Trophoblast cell (in vitro differentiated cells and primary cell): ENCODE measurements around the gene CNOT1.

Experiments used
- DNase-seq, 2 donors: peaks; one replicate each; pipeline ENCODE4 v3.0.0-alpha.2; 2016
- H2AFZ ChIP-seq: 2 replicates; pipeline ENCODE4 v1.6.1; 2013; ENCODE audit warnings: low read length, moderate library complexity, mild to moderate bottlenecking; ENCODE audit not compliant: insufficient read depth, poor library complexity
- H2AK5ac ChIP-seq: 2 replicates; pipeline ENCODE4 v1.6.1; 2013; ENCODE audit warnings: mild to moderate bottlenecking, low read length
- H2BK120ac ChIP-seq: 2 replicates; pipeline ENCODE4 v1.6.1; 2013; ENCODE audit warnings: low read length, mild to moderate bottlenecking, moderate library complexity; ENCODE audit not compliant: insufficient read depth, poor library complexity
- H2BK12ac ChIP-seq: 2 replicates; pipeline ENCODE4 v1.6.1; 2013; ENCODE audit warnings: mild to moderate bottlenecking, low read length, moderate library complexity
- H2BK5ac ChIP-seq: 2 replicates; pipeline ENCODE4 v1.6.1; 2013; ENCODE audit warnings: low read length, low read depth, moderate library complexity, mild to moderate bottlenecking; ENCODE audit not compliant: poor library complexity
- H3K14ac ChIP-seq: 2 replicates; pipeline ENCODE4 v1.6.1; 2013; ENCODE audit warnings: mild to moderate bottlenecking, low read length
- H3K18ac ChIP-seq: 2 replicates; pipeline ENCODE4 v1.6.1; 2013; ENCODE audit warnings: mild to moderate bottlenecking, low read length
- H3K23ac ChIP-seq: 2 replicates; pipeline ENCODE4 v1.6.1; 2013; ENCODE audit warnings: low read length
- H3K27ac ChIP-seq: 2 replicates; pipeline ENCODE4 v1.5.1; 2013; ENCODE audit warnings: low read depth, mild to moderate bottlenecking, inconsistent platforms, low read length, moderate library complexity
- H3K27me3 ChIP-seq: 2 replicates; pipeline ENCODE4 v1.6.1; 2013; ENCODE audit warnings: inconsistent platforms, mild to moderate bottlenecking, low read length, moderate library complexity; ENCODE audit not compliant: insufficient read depth
- H3K36me3 ChIP-seq, 2 experiments: 1 replicate in 1 of 2; 2 replicates in 1 of 2; pipeline ENCODE4 v1.6.1; 2013; ENCODE audit warnings: low read length in 2 of 2, mild to moderate bottlenecking in 2 of 2, moderate library complexity in 1 of 2; ENCODE audit not compliant: insufficient read depth in 2 of 2, control insufficient read depth in 1 of 2
- H3K4ac ChIP-seq: 2 replicates; pipeline ENCODE4 v1.6.1; 2013; ENCODE audit warnings: low read depth, mild to moderate bottlenecking, low read length, moderate library complexity
- H3K4me1 ChIP-seq, 2 experiments: 1 replicate in 1 of 2; 2 replicates in 1 of 2; pipeline ENCODE4 v1.6.1; 2013; ENCODE audit warnings: low read length in 2 of 2, mild to moderate bottlenecking in 2 of 2, moderate library complexity in 1 of 2; ENCODE audit not compliant: insufficient read depth in 2 of 2, control insufficient read depth in 1 of 2
- H3K4me2 ChIP-seq: 2 replicates; pipeline ENCODE4 v1.6.1; 2013; ENCODE audit warnings: inconsistent platforms, mild to moderate bottlenecking, low read length, moderate library complexity
- H3K4me3 ChIP-seq: 2 replicates; pipeline ENCODE4 v1.5.1; 2013; ENCODE audit warnings: mild to moderate bottlenecking, low read depth, low read length, inconsistent platforms
- H3K79me1 ChIP-seq: one replicate; pipeline ENCODE4 v1.6.1; 2013; ENCODE audit warnings: low read length
- H3K79me2 ChIP-seq: 2 replicates; pipeline ENCODE4 v1.6.1; 2013; ENCODE audit warnings: low read length, mild to moderate bottlenecking; ENCODE audit not compliant: control insufficient read depth, insufficient read depth, poor library complexity
- H3K9ac ChIP-seq: 2 replicates; pipeline ENCODE4 v1.6.1; 2013; ENCODE audit warnings: mild to moderate bottlenecking, low read length
- H3K9me3 ChIP-seq: 2 replicates; pipeline ENCODE4 v1.6.1; 2013; ENCODE audit warnings: low read depth, mild to moderate bottlenecking, control low read depth, inconsistent platforms, low read length; ENCODE audit not compliant: insufficient read depth
- H4K12ac ChIP-seq: 2 replicates; pipeline ENCODE4 v1.6.1; 2013; ENCODE audit warnings: low read depth, mild to moderate bottlenecking, low read length, moderate library complexity
- H4K8ac ChIP-seq: 2 replicates; pipeline ENCODE4 v1.6.1; 2013; ENCODE audit warnings: low read depth, mild to moderate bottlenecking, low read length, moderate library complexity
- H4K91ac ChIP-seq: one replicate; pipeline ENCODE4 v1.6.1; 2013; ENCODE audit warnings: low read depth, mild to moderate bottlenecking, low read length, moderate library complexity
- WGBS: extraction: QIAGEN DNeasy Blood & Tissue Kit; methylation state at CpG from one replicate; pipeline ENCODE4 v1.1.7; 2013; ENCODE audit warnings: missing lambda C conversion rate; ENCODE audit not compliant: insufficient read length, insufficient coverage; ENCODE audit errors: extremely low coverage; 5-methylcytosine and 5-hydroxymethylcytosine counted together

CNOT1 gene

GRCh38 chr16:58511933-58512815 lies 117.5 kb downstream of the CNOT1 start:
- DNase-seq, result peak; percentile 45 to 85
- H3K4me1 ChIP-seq, result peaks cover 5 to 14% of the 10 kb centered on the region in 2 experiments
- H3K36me3 ChIP-seq, result peaks cover 19 to 23% of the 10 kb centered on the region in 2 experiments
- no peak overlapping the region for H2BK120ac ChIP-seq
- H3K4me3 ChIP-seq, result no peak overlapping the region
- no peak overlapping the region for H3K18ac ChIP-seq
- H3K4ac ChIP-seq, result no peak overlapping the region
- H2BK5ac ChIP-seq, result no peak overlapping the region
- peaks cover 7% of the 10 kb centered on the region for H3K79me2 ChIP-seq
- no peak overlapping the region for H4K12ac ChIP-seq
- no peak overlapping the region for H3K14ac ChIP-seq
- no peak overlapping the region for H2BK12ac ChIP-seq
- H4K8ac ChIP-seq, result no peak overlapping the region
- no peak overlapping the region for H3K9ac ChIP-seq
- no peak overlapping the region for H3K27ac ChIP-seq
- no peaks in the 10 kb centered on the region for H3K9me3 ChIP-seq
- no peak overlapping the region for H3K4me2 ChIP-seq
- H2AFZ ChIP-seq, result no peak overlapping the region
- H4K91ac ChIP-seq, result no peak overlapping the region
- WGBS, result no CpG with 5 or more reads among the region's 17 CpGs
- no peaks in the 10 kb centered on the region for H3K27me3 ChIP-seq
- no peak overlapping the region for H2AK5ac ChIP-seq
- H3K23ac ChIP-seq, result no peak overlapping the region
- peaks cover 7% of the 10 kb centered on the region for H3K79me1 ChIP-seq

GRCh38 chr16:58510776-58511628 lies 118.6 kb downstream of the CNOT1 start:
- no peak overlapping the region for H4K8ac ChIP-seq
- no peak overlapping the region for H2BK120ac ChIP-seq
- H3K23ac ChIP-seq, result no peak overlapping the region
- H3K18ac ChIP-seq, result no peak overlapping the region
- H3K79me2 ChIP-seq, result peaks cover 7% of the 10 kb centered on the region
- H3K9me3 ChIP-seq, result no peaks in the 10 kb centered on the region
- H2AFZ ChIP-seq, result no peak overlapping the region
- no peak overlapping the region for H2BK12ac ChIP-seq
- no peak overlapping the region for H3K4ac ChIP-seq
- no peak for DNase-seq
- H3K9ac ChIP-seq, result no peak overlapping the region
- H3K14ac ChIP-seq, result no peak overlapping the region
- H3K4me1 ChIP-seq, result peaks cover 0 to 7% of the 10 kb centered on the region in 2 experiments
- peaks cover 7% of the 10 kb centered on the region for H3K79me1 ChIP-seq
- H4K12ac ChIP-seq, result no peak overlapping the region
- H2BK5ac ChIP-seq, result no peak overlapping the region
- no peak overlapping the region for H3K4me3 ChIP-seq
- peaks cover 12 to 14% of the 10 kb centered on the region in 2 experiments for H3K36me3 ChIP-seq
- H2AK5ac ChIP-seq, result no peak overlapping the region
- WGBS, result no CpG with 5 or more reads among the region's 30 CpGs
- H3K27me3 ChIP-seq, result no peaks in the 10 kb centered on the region
- no peak overlapping the region for H3K4me2 ChIP-seq
- H3K27ac ChIP-seq, result no peak overlapping the region
- no peak overlapping the region for H4K91ac ChIP-seq

- no CpG with 5 or more reads among the region's 18 CpGs for WGBS
- no peak overlapping the region for H3K18ac ChIP-seq
These were observed 119.4 kb downstream of the CNOT1 start for GRCh38 chr16:58510097-58510775.

More at GRCh38 chr16:58510097-58510775, 119.4 kb downstream of the CNOT1 start:
- H3K79me1 ChIP-seq, result peaks cover 2% of the 10 kb centered on the region
- no peak overlapping the region for H3K9ac ChIP-seq
- H3K4me1 ChIP-seq, result peaks cover 0 to 7% of the 10 kb centered on the region in 2 experiments
- H2BK12ac ChIP-seq, result no peak overlapping the region
- peaks cover 3% of the 10 kb centered on the region for H3K79me2 ChIP-seq
- no peaks in the 10 kb centered on the region for H3K9me3 ChIP-seq
- H2BK5ac ChIP-seq, result no peak overlapping the region
- H3K27me3 ChIP-seq, result no peaks in the 10 kb centered on the region
- H4K12ac ChIP-seq, result no peak overlapping the region
- H3K4me3 ChIP-seq, result no peak overlapping the region
- H2BK120ac ChIP-seq, result no peak overlapping the region
- H3K14ac ChIP-seq, result no peak overlapping the region
- no peak overlapping the region for H3K23ac ChIP-seq
- no peak overlapping the region for H3K4ac ChIP-seq
- H4K91ac ChIP-seq, result no peak overlapping the region
- no peak for DNase-seq
- H3K27ac ChIP-seq, result no peak overlapping the region
- H3K4me2 ChIP-seq, result no peak overlapping the region
- H2AFZ ChIP-seq, result no peak overlapping the region
- peaks cover 12 to 14% of the 10 kb centered on the region in 2 experiments for H3K36me3 ChIP-seq
- no peak overlapping the region for H4K8ac ChIP-seq
- no peak overlapping the region for H2AK5ac ChIP-seq
